GM12878 (cell line): ENCODE data around the gene MEIOB. TPM values are rescaled to one million over a fixed set of nuclear protein-coding genes. Genes with fewer than 3 reads are reported as not detected.
A peak's percentile ranks its signal among the peaks of the same experiment; 100 is the strongest.

Experiments used
- ATAC-seq: fragments of 200-7000 bp; cut with Tn5 transposase; 3 replicates; pipeline ENCODE4 v1.9.1; 2020; ENCODE audit warnings: mild to moderate bottlenecking, moderate library complexity
- Bru-seq: library from RNA; stranded (reverse); fragments of 400-500 nt; gene quantifications from one replicate; lab custom pipeline; 2021; lab: Mats Ljungman, UMichigan
- BruChase-seq, 2 experiments: library from RNA; stranded (reverse); fragments of 400-500 nt; gene quantifications; one replicate each; lab custom pipeline; 2021; lab: Mats Ljungman, UMichigan
- BruUV-seq: library from RNA; stranded (reverse); fragments of 400-500 nt; replicated peaks from 2 replicates; lab custom pipeline; 2021; lab: Mats Ljungman, UMichigan
- CTCF ChIA-PET: fragments of 300-600 bp; sonication (Branson Sonifier 250); formaldehyde crosslinking; extraction: SDS; loops from one replicate; lab custom pipeline; 2021; ENCODE audit warnings: inconsistent platforms; lab: Yijun Ruan, JAX
- POLR2A ChIA-PET: fragments of 350-600 bp; formaldehyde crosslinking; extraction: SDS; loops from one replicate; lab custom pipeline; 2021; ENCODE audit warnings: inconsistent platforms; lab: Charles Lee
- RAD21 ChIA-PET: fragments of 300-600 bp; sonication (Branson Sonifier 250); formaldehyde crosslinking; loops from one replicate; lab custom pipeline; 2023; ENCODE audit warnings: antibody characterized with exemption; ENCODE audit not compliant: unreplicated experiment; lab: Charles Lee
- SMC1A ChIA-PET: fragments of 300-600 bp; sonication (Branson Sonifier 250); formaldehyde crosslinking; loops from one replicate; lab custom pipeline; 2023; ENCODE audit not compliant: unreplicated experiment, uncharacterized antibody; lab: Charles Lee
- DNase-seq: peaks from one replicate; pipeline ENCODE4 v3.0.0-alpha.2; 2011; ENCODE audit warnings: low read depth, low spot score
- FAIRE-seq: peaks from 3 replicates; lab custom pipeline; 2011; peaks lifted over from hg19 to GRCh38; lab: Jason Lieb, UNC
- H2AFZ ChIP-seq: 2 replicates; pipeline ENCODE4 v1.6.0; 2011; ENCODE audit warnings: low read depth, low read length, control low read depth; ENCODE audit not compliant: control insufficient read depth
- H3K27ac ChIP-seq: 2 replicates; pipeline ENCODE4 v1.5.1; 2011; ENCODE audit warnings: control low read depth; ENCODE audit not compliant: control insufficient read depth, insufficient read depth
- H3K27me3 ChIP-seq, 2 experiments: replicated peaks in 1 of 2; 2 replicates each; pipeline versions ENCODE4 v1.6.0 to v1.6.1; 2011; ENCODE audit warnings: low read length in 1 of 2; ENCODE audit not compliant: control insufficient read depth in 2 of 2, insufficient read depth in 2 of 2
- H3K36me3 ChIP-seq, 2 experiments: 2 replicates each; pipeline ENCODE4 v1.5.1; 2011; ENCODE audit warnings: low read length in 1 of 2; ENCODE audit not compliant: control insufficient read depth in 2 of 2, insufficient read depth in 2 of 2
- H3K4me1 ChIP-seq: 2 replicates; pipeline ENCODE4 v1.6.1; 2011; ENCODE audit warnings: mild to moderate bottlenecking, low read length, moderate library complexity, mixed read lengths; ENCODE audit not compliant: control insufficient read depth, insufficient read depth
- H3K4me2 ChIP-seq: 2 replicates; pipeline ENCODE4 v1.6.0; 2011; ENCODE audit warnings: control low read depth; ENCODE audit not compliant: control insufficient read depth, insufficient read depth
- H3K4me3 ChIP-seq: fragments of 200-600 bp; sonication (generic); 2 replicates; pipeline ENCODE4 v1.5.1; 2016
- H3K79me2 ChIP-seq: 2 replicates; pipeline ENCODE4 v1.6.0; 2011; ENCODE audit warnings: low read length; ENCODE audit not compliant: control insufficient read depth, insufficient read depth
- H3K9ac ChIP-seq: 2 replicates; pipeline ENCODE4 v1.8.0; 2011; ENCODE audit warnings: low read length, control low read depth, mixed read lengths; ENCODE audit not compliant: control insufficient read depth, insufficient read depth
- H3K9me3 ChIP-seq: replicated peaks from 3 replicates; pipeline ENCODE4 v1.5.1; 2011; ENCODE audit warnings: mild to moderate bottlenecking, low read length; ENCODE audit not compliant: control insufficient read depth, insufficient read depth
- H4K20me1 ChIP-seq: 2 replicates; pipeline ENCODE4 v1.6.0; 2011; ENCODE audit not compliant: control insufficient read depth, insufficient read depth
- DPF2 ChIP-seq: fragments of 450-650 bp; IDR thresholded peaks from 2 replicates; pipeline ENCODE4 v1.6.1; 2017; ENCODE audit warnings: mild to moderate bottlenecking
- EED ChIP-seq: sonication (generic); IDR thresholded peaks from 2 replicates; pipeline ENCODE4 v1.6.1; 2016; ENCODE audit warnings: antibody characterized with exemption, low read depth
- HSF1 ChIP-seq: fragments of 150-350 bp; IDR thresholded peaks from 2 replicates; pipeline ENCODE4 v1.6.1; 2014; ENCODE audit warnings: mild to moderate bottlenecking, low read depth, low read length
- MTA3 ChIP-seq: IDR thresholded peaks from 2 replicates; pipeline ENCODE4 v1.6.1; 2012; ENCODE audit warnings: low read length, inconsistent platforms, borderline replicate concordance
- MYC ChIP-seq: IDR thresholded peaks from 2 replicates; pipeline ENCODE4 v1.6.1; 2011; ENCODE audit warnings: mild to moderate bottlenecking, low read length, moderate library complexity, inconsistent platforms; ENCODE audit not compliant: insufficient read depth, insufficient replicate concordance, insufficient read length, severe bottlenecking
- NFYB ChIP-seq: IDR thresholded peaks from 2 replicates; pipeline ENCODE4 v1.6.1; 2011; ENCODE audit warnings: low read depth, mild to moderate bottlenecking, low read length, improper control_type of control experiment, moderate library complexity; ENCODE audit not compliant: insufficient read depth
- POLR2AphosphoS2 ChIP-seq: IDR thresholded peaks from 2 replicates; pipeline ENCODE4 v1.6.1; 2011; ENCODE audit warnings: low read depth, mild to moderate bottlenecking, low read length, improper control_type of control experiment, moderate library complexity
- POU2F2 ChIP-seq: IDR thresholded peaks from 3 replicates; pipeline ENCODE4 v1.6.1; 2011; ENCODE audit warnings: low read depth, mild to moderate bottlenecking, low read length, borderline replicate concordance
- SMAD1 ChIP-seq: fragments of 450-650 bp; IDR thresholded peaks from 2 replicates; pipeline ENCODE4 v1.6.1; 2018; ENCODE audit warnings: mild to moderate bottlenecking, low read depth; ENCODE audit not compliant: partially characterized antibody
- SPI1 ChIP-seq: IDR thresholded peaks from 2 replicates; pipeline ENCODE4 v1.6.1; 2011; ENCODE audit warnings: low read depth, mild to moderate bottlenecking, low read length, moderate library complexity, borderline replicate concordance; ENCODE audit not compliant: insufficient read depth
- ZBED1 ChIP-seq: IDR thresholded peaks from 2 replicates; pipeline ENCODE4 v1.6.1; 2016; ENCODE audit warnings: borderline replicate concordance
- ZNF384 ChIP-seq: IDR thresholded peaks from 2 replicates; pipeline ENCODE4 v1.6.1; 2012; ENCODE audit warnings: low read depth, mild to moderate bottlenecking, low read length, improper control_type of control experiment, borderline replicate concordance
- WGBS: methylation state at CpG from one replicate; pipeline ENCODE4 v1.1.6; 2016; ENCODE audit warnings: low lambda C conversion rate; ENCODE audit not compliant: insufficient replicate concordance, insufficient coverage; ENCODE audit errors: missing lambda C conversion rate; 5-methylcytosine and 5-hydroxymethylcytosine counted together
- in situ Hi-C: fragments of 300-500 bp; cut with MboI; formaldehyde crosslinking; loops from 9 replicates; pipeline ENCODE4 v1.14.3; 2018; ENCODE audit warnings: mixed read lengths
- intact Hi-C: fragments of 100-400 bp; cut with micrococcal nuclease; formaldehyde crosslinking; loops from one replicate; pipeline ENCODE4 v1.14.2; 2022; ENCODE audit not compliant: unreplicated experiment
- long read RNA-seq, 2 experiments: library from polyadenylated mRNA; unstranded; transcript quantifications; one replicate each; pipeline ENCODE4 v2.0.0, GENCODE V29; 2019 to 2020
- polyA minus RNA-seq, 3 experiments: library from RNA; depleted of rRNA, polyadenylated mRNA; stranded (reverse); fragments of >200 nt; gene quantifications; 2 replicates each; pipeline ENCODE4 v1.2.3, GENCODE V29; 2011
- polyA plus RNA-seq, 11 experiments: library from polyadenylated mRNA; depleted of rRNA in 4 of 11; unstranded in 6 of 11; stranded (reverse) in 5 of 11; fragments of >200 nt; fragmentation: Nextera tagmentation in 4 of 11; fragmentation: Illumina TruSeq in 1 of 11; extraction: Ambion mirVana in 4 of 11; extraction: Trizol in 1 of 11; gene quantifications; 1 replicate in 1 of 11; 2 replicates in 10 of 11; pipeline versions ENCODE4 v1.2.1 to v1.2.3, GENCODE V29; 2011 to 2016; ENCODE audit warnings: inconsistent platforms in 2 of 11, missing spikeins in 2 of 11, low read depth in 1 of 11
- total RNA-seq, 4 experiments: library from RNA; depleted of rRNA in 3 of 4; stranded (reverse); fragments of >200 nt in 3 of 4; fragmentation: Illumina TruSeq in 1 of 4; extraction: Trizol in 1 of 4; gene quantifications; 2 replicates each; pipeline versions ENCODE4 v1.2.1 to v1.2.3, GENCODE V29; 2013 to 2021
- TF ChIP-seq, protein P1 (sequence below): fragments of 450-650 bp; IDR thresholded peaks from 2 replicates; pipeline ENCODE4 v1.6.1; 2017; ENCODE audit warnings: low read depth, mild to moderate bottlenecking, moderate library complexity

The MEIOB gene
- total RNA-seq (2013; cell fraction: nucleolus; rRNA removed), result not detected in 2 replicates
- total RNA-seq (2014; rRNA removed), result 0.44 TPM in 1 of 2 replicates, not detected in the other
- total RNA-seq (2014; rRNA removed; fragmentation: Illumina TruSeq; extraction: Trizol), result 0.09 TPM in 1 of 2 replicates, not detected in the other
- total RNA-seq (2021), result 0.13 TPM in 1 of 2 replicates, not detected in the other
- not detected for polyA plus RNA-seq (2011; ENCODE audit: low read depth)
- polyA plus RNA-seq (2011; rRNA removed), result 0.12 TPM in 1 of 2 replicates, not detected in the other
- polyA plus RNA-seq (2011; cell fraction: cytosol; rRNA removed), result not detected in 2 replicates
- polyA plus RNA-seq (2011; cell fraction: nucleus; rRNA removed), result not detected in 2 replicates
- not detected in 2 replicates for polyA plus RNA-seq (2012)
- polyA plus RNA-seq (2014; fragmentation: Illumina TruSeq; extraction: Trizol), result 0.04 TPM in 1 of 2 replicates, not detected in the other
- under 1 TPM; 0.04 to 0.24 TPM for polyA plus RNA-seq (2014; fragmentation: Nextera tagmentation; extraction: Ambion mirVana)
- polyA plus RNA-seq (2014; rRNA removed), result 0.26 TPM in 1 of 2 replicates, not detected in the other
- polyA plus RNA-seq (2016; fragmentation: Nextera tagmentation; extraction: Ambion mirVana), result not detected
- not detected in 2 replicates for polyA minus RNA-seq (2011; rRNA and poly(A)+ RNA removed)
- polyA minus RNA-seq (2011; cell fraction: cytosol; rRNA and poly(A)+ RNA removed), result not detected in 2 replicates
- polyA minus RNA-seq (2011; cell fraction: nucleus; rRNA and poly(A)+ RNA removed), result not detected in 2 replicates
- Bru-seq, nascent RNA, result not detected
- BruChase-seq, experiment 1, labeled RNA remaining after a 6-hour chase, result percentile 7 among the genes with signal in this experiment
- not detected for BruChase-seq, experiment 2, labeled RNA remaining after a 2-hour chase
- long read RNA-seq, experiment 1, result 0 reads
- long read RNA-seq, experiment 2, result 0 reads

DNA sequence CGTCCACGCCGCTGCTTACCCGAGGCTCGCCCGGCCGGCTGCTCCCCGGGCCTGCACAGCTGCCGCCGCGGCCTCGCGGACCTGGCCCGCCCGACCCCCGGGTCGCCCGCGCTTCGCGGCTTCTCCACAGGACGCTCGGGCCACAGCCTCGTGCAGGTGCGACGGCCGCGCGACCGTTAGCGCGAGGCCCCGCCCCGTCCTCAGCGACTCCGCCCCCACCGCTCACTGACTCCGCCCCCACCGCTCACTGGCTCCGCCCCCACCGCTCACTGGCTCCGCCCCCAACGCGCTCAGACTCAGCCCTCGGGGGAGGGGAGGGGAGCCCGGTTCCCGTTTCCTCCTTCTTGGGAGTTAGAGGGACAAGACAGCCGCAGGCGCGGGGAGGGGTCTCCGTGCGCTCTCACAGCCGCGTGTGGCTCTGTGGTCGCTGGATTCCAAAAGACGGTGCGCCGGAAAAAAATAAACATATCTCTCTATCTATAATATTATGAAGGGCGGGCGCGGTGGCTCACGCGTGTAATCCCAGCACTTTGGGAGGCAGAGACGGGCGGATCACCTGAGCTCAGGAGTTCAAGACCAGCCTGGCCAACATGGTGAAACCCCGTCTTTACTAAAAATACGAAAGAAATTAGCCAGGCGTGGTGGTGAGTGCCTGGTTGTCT is at the start of gene MEIOB:
TSS of gene MEIOB (minus strand) at position 191 of the 662 bp plus-strand sequence. CDS start 3,989 bp downstream, outside the sequence.
- ChIA-PET SMC1A (no interaction called here), CTCF (no interaction called here), POLR2A (no interaction called here), RAD21 (no interaction called here)
- H3K9me3 ChIP-seq, result no peaks in the 10 kb centered on the region
- H3K27ac ChIP-seq, result no peak within 1 kb of the TSS
- intact Hi-C loops (no loop called here), in situ Hi-C loops (no loop called here)
- no peaks in the 10 kb centered on the region for H3K36me3 ChIP-seq
- BruUV-seq, result no TSS peak
- no peak within 1 kb of the TSS for H3K4me3 ChIP-seq
- TF ChIP-seq SPI1 (no peak), MTA3 (no peak), ZNF384 (no peak), HSF1 (no peak), ZBED1 (no peak), SMAD1 (no peak), DPF2 (no peak), POLR2AphosphoS2 (no peak), MYC (no peak), NFYB (no peak), POU2F2 (no peak), EED (no peak)
- TF ChIP-seq, protein P1, sequence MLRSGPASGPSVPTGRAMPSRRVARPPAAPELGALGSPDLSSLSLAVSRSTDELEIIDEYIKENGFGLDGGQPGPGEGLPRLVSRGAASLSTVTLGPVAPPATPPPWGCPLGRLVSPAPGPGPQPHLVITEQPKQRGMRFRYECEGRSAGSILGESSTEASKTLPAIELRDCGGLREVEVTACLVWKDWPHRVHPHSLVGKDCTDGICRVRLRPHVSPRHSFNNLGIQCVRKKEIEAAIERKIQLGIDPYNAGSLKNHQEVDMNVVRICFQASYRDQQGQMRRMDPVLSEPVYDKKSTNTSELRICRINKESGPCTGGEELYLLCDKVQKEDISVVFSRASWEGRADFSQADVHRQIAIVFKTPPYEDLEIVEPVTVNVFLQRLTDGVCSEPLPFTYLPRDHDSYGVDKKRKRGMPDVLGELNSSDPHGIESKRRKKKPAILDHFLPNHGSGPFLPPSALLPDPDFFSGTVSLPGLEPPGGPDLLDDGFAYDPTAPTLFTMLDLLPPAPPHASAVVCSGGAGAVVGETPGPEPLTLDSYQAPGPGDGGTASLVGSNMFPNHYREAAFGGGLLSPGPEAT, result no peak
- H3K4me2 ChIP-seq, result 0 out of 2 replicates have a peak within 1 kb of the TSS, but pooled peaks have one; percentile 9
- H2AFZ ChIP-seq, result no peak within 1 kb of the TSS
- H3K4me1 ChIP-seq, result peaks cover 8% of the 10 kb centered on the region
- no peaks in the 10 kb centered on the region for H3K27me3 ChIP-seq
- ATAC-seq, result no peak
- no peaks in the 10 kb centered on the region for H4K20me1 ChIP-seq
- 67% methylated on average over 49 of the region's 68 CpGs for WGBS
- no peak for DNase-seq
- H3K9ac ChIP-seq, result no peak within 1 kb of the TSS
- H3K79me2 ChIP-seq, result no peaks in the 10 kb centered on the region
- no peak for FAIRE-seq
